OCI-LY7 (cell line): ENCODE measurements around the gene INSR.
"Not testable (repeated sequence)": the region's sequence is repeated elsewhere in the genome, so short reads cannot be mapped to it uniquely, and the experiment has no call there.

ENCODE experiments used
- EZH2phosphoT487 ChIP-seq: fragments of 200-600 bp; sonication (generic); IDR thresholded peaks from 2 replicates; pipeline ENCODE4 v1.6.1; 2018; ENCODE audit warnings: low read depth, borderline replicate concordance, mild to moderate bottlenecking, mixed run types, antibody characterized with exemption, low read length, moderate library complexity, mixed read lengths
- TF ChIP-seq, protein P1 (sequence below): fragments of 200-600 bp; sonication (generic); conservative IDR thresholded peaks from 2 replicates; pipeline ENCODE4 v1.5.1; 2014; ENCODE audit warnings: mild to moderate bottlenecking, antibody characterized with exemption, low read length, moderate library complexity, mixed read lengths

- TF ChIP-seq, protein P1, sequence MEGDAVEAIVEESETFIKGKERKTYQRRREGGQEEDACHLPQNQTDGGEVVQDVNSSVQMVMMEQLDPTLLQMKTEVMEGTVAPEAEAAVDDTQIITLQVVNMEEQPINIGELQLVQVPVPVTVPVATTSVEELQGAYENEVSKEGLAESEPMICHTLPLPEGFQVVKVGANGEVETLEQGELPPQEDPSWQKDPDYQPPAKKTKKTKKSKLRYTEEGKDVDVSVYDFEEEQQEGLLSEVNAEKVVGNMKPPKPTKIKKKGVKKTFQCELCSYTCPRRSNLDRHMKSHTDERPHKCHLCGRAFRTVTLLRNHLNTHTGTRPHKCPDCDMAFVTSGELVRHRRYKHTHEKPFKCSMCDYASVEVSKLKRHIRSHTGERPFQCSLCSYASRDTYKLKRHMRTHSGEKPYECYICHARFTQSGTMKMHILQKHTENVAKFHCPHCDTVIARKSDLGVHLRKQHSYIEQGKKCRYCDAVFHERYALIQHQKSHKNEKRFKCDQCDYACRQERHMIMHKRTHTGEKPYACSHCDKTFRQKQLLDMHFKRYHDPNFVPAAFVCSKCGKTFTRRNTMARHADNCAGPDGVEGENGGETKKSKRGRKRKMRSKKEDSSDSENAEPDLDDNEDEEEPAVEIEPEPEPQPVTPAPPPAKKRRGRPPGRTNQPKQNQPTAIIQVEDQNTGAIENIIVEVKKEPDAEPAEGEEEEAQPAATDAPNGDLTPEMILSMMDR: not testable (repeated sequence)
- not testable (repeated sequence) for TF ChIP-seq EZH2phosphoT487
Observed at GRCh38 chr19:7147119-7147675, 147.0 kb downstream of the INSR start.
